HG03354 (cell line): ENCODE results near the gene LRBA.
"Not testable (repeated sequence)": the region's sequence is repeated elsewhere in the genome, so short reads cannot be mapped to it uniquely, and the experiment has no call there.

ENCODE experiments used
- ATAC-seq: cut with Tn5 transposase; IDR thresholded peaks from one replicate; pipeline ENCODE4 v1.9.1; 2021; ENCODE audit warnings: mild to moderate bottlenecking; ENCODE audit not compliant: unreplicated experiment, poor library complexity, severe bottlenecking

LRBA gene

GRCh38 chr4:151025759-151026158, 10.7 kb upstream of the LRBA start:
- ATAC-seq = no peak

GRCh38 chr4:151022586-151022985, 7.5 kb upstream of the LRBA start:
- no peak for ATAC-seq

GRCh38 chr4:151021637-151022334, 6.7 kb upstream of the LRBA start:
- ATAC-seq = no peak

- peak; percentile 77 for ATAC-seq
Measured at GRCh38 chr4:151015459-151016347, 619 bp upstream of the LRBA start.

- no peak for ATAC-seq
Measured at GRCh38 chr4:151013944-151014343, 1.1 kb downstream of the LRBA start.

- no peak for ATAC-seq
Measured at GRCh38 chr4:151013491-151013890, 1.6 kb downstream of the LRBA start.

- ATAC-seq = no peak
Measured at GRCh38 chr4:151012820-151013219, 2.3 kb downstream of the LRBA start.

- ATAC-seq = no peak
Measured at GRCh38 chr4:151012376-151012775, 2.7 kb downstream of the LRBA start.

GRCh38 chr4:151004222-151004621, 10.9 kb downstream of the LRBA start:
- no peak for ATAC-seq

- ATAC-seq = no peak
Measured at GRCh38 chr4:151000747-151001429, 14.2 kb downstream of the LRBA start.

- ATAC-seq = no peak
Measured at GRCh38 chr4:150999086-150999485, 16.0 kb downstream of the LRBA start.

- no peak for ATAC-seq
Measured at GRCh38 chr4:150997141-150997540, 17.9 kb downstream of the LRBA start.

- ATAC-seq = no peak
Measured at GRCh38 chr4:150994721-150995120, 20.4 kb downstream of the LRBA start.

GRCh38 chr4:150993577-150993976, 21.5 kb downstream of the LRBA start:
- not testable (repeated sequence) for ATAC-seq

- no peak for ATAC-seq
Measured at GRCh38 chr4:150990993-150991392, 24.1 kb downstream of the LRBA start.

- ATAC-seq = no peak
Measured at GRCh38 chr4:150990250-150990649, 24.8 kb downstream of the LRBA start.

GRCh38 chr4:150988238-150988637, 26.8 kb downstream of the LRBA start:
- ATAC-seq = no peak

GRCh38 chr4:150987204-150987603, 27.9 kb downstream of the LRBA start:
- ATAC-seq = no peak

- ATAC-seq = no peak
Measured at GRCh38 chr4:150986085-150986484, 29.0 kb downstream of the LRBA start.

GRCh38 chr4:150983851-150984250, 31.2 kb downstream of the LRBA start:
- no peak for ATAC-seq
